Natural killer cell (primary cell): ENCODE results near the gene MSI2. TPM values are rescaled to one million over a fixed set of nuclear protein-coding genes. Genes with fewer than 3 reads are reported as not detected.

Experiments
- ATAC-seq, 3 donors: fragments of 150-1000 bp in 2 of 3; fragments of 200-7000 bp in 1 of 3; cut with Tn5 transposase; 1 replicate in 1 of 3; 2 replicates in 2 of 3; pipeline ENCODE4 v1.10.0; 2021; ENCODE audit warnings: mild to moderate bottlenecking in 2 of 3, moderate library complexity in 2 of 3
- DNase-seq, 2 donors: peaks; one replicate each; pipeline versions ENCODE4 v3.0.0 to v3.0.0-alpha.2; 2013 to 2021; ENCODE audit warnings: mixed read lengths in 1 of 2
- H3K27ac ChIP-seq: one replicate; pipeline ENCODE4 v1.5.1; 2013; ENCODE audit warnings: mild to moderate bottlenecking, low read length
- H3K27me3 ChIP-seq: one replicate; pipeline ENCODE4 v1.6.1; 2013; ENCODE audit warnings: low read length; ENCODE audit not compliant: control insufficient read depth, insufficient read depth
- H3K36me3 ChIP-seq: one replicate; pipeline ENCODE4 v1.6.1; 2013; ENCODE audit warnings: low read length; ENCODE audit not compliant: control insufficient read depth, insufficient read depth
- H3K4me1 ChIP-seq: one replicate; pipeline ENCODE4 v1.6.1; 2013; ENCODE audit warnings: low read length; ENCODE audit not compliant: control insufficient read depth, insufficient read depth
- H3K4me3 ChIP-seq: one replicate; pipeline ENCODE4 v1.5.1; 2013; ENCODE audit warnings: low read length
- H3K9me3 ChIP-seq: one replicate; pipeline ENCODE4 v1.6.1; 2013; ENCODE audit warnings: low read length; ENCODE audit not compliant: control insufficient read depth, insufficient read depth
- H3K27ac Mint-ChIP-seq, 2 donors: one replicate each; pipeline ENCODE4 v1.8.0; 2022; ENCODE audit warnings: mild to moderate bottlenecking in 2 of 2, mixed read lengths in 2 of 2, moderate library complexity in 1 of 2
- H3K27me3 Mint-ChIP-seq, 2 donors: one replicate each; pipeline ENCODE4 v1.8.0; 2022; ENCODE audit warnings: low read depth in 2 of 2, mixed read lengths in 2 of 2
- H3K36me3 Mint-ChIP-seq: one replicate; pipeline ENCODE4 v1.8.0; 2022; ENCODE audit warnings: mixed read lengths
- H3K4me1 Mint-ChIP-seq, 2 donors: one replicate each; pipeline ENCODE4 v1.8.0; 2022; ENCODE audit warnings: mixed read lengths in 2 of 2
- H3K4me3 Mint-ChIP-seq: one replicate; pipeline ENCODE4 v1.8.0; 2022; ENCODE audit warnings: mild to moderate bottlenecking, moderate library complexity, mixed read lengths
- H3K9me3 Mint-ChIP-seq, 2 donors: one replicate each; pipeline ENCODE4 v1.8.0; 2022; ENCODE audit warnings: mixed read lengths in 2 of 2
- WGBS: methylation state at CpG from one replicate; pipeline ENCODE4 v1.1.7; 2013; ENCODE audit warnings: missing lambda C conversion rate; ENCODE audit not compliant: insufficient coverage; 5-methylcytosine and 5-hydroxymethylcytosine counted together
- intact Hi-C: fragments of 100-400 bp; cut with micrococcal nuclease; formaldehyde crosslinking; loops from one replicate; pipeline ENCODE4 v1.14.2; 2022
- total RNA-seq, 4 donors: library from RNA; stranded (reverse); fragments of 120-200 nt in 1 of 4; gene quantifications; one replicate each; pipeline versions ENCODE4 v1.2.3 to v1.2.4, GENCODE V29; 2013 to 2022
- TF ChIP-seq, protein P1 (sequence below): fragments of 200-600 bp; IDR thresholded peaks from one replicate; pipeline ENCODE4 v1.8.0; 2022; ENCODE audit warnings: antibody characterized with exemption

Gene MSI2
- total RNA-seq, 3 donors from 2014 or later (not counting 1 experiment from before 2014, with no cell fraction given), result 95.5 to 145 (median 96.8) TPM

DNA sequence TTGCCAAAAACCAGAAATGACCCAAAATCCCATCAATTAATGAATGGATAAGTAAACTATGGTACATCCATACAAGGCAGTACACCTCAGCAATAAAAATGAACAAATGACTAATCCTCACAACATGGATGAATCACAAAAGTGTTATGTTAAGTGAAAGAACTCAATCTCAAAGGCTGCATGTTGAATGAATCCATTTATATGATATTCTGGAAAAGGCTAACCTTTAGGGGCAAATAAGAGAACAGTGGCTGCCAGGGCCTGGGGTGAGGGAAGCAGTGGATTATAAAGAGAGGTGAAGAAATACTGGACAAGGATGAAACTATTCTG, 46.1 kb upstream of the MSI2 start:
- H3K27me3 Mint-ChIP-seq, result peaks cover 13 to 44% of the 10 kb centered on the region in 2 donors
- H3K4me1 Mint-ChIP-seq, result no peaks in the 10 kb centered on the region
- DNase-seq, result no peak
- no peaks in the 10 kb centered on the region for H3K9me3 ChIP-seq
- intact Hi-C loops, result no loop called here
- TF ChIP-seq, protein P1, sequence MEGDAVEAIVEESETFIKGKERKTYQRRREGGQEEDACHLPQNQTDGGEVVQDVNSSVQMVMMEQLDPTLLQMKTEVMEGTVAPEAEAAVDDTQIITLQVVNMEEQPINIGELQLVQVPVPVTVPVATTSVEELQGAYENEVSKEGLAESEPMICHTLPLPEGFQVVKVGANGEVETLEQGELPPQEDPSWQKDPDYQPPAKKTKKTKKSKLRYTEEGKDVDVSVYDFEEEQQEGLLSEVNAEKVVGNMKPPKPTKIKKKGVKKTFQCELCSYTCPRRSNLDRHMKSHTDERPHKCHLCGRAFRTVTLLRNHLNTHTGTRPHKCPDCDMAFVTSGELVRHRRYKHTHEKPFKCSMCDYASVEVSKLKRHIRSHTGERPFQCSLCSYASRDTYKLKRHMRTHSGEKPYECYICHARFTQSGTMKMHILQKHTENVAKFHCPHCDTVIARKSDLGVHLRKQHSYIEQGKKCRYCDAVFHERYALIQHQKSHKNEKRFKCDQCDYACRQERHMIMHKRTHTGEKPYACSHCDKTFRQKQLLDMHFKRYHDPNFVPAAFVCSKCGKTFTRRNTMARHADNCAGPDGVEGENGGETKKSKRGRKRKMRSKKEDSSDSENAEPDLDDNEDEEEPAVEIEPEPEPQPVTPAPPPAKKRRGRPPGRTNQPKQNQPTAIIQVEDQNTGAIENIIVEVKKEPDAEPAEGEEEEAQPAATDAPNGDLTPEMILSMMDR, result no peak
- no peak overlapping the region for H3K4me3 Mint-ChIP-seq
- H3K9me3 Mint-ChIP-seq, result no peaks in the 10 kb centered on the region
- H3K27ac Mint-ChIP-seq, result no peak overlapping the region
- H3K27me3 ChIP-seq, result no peaks in the 10 kb centered on the region
- no peak overlapping the region for H3K27ac ChIP-seq
- no peaks in the 10 kb centered on the region for H3K4me1 ChIP-seq
- peaks cover 6% of the 10 kb centered on the region for H3K36me3 Mint-ChIP-seq
- no peaks in the 10 kb centered on the region for H3K36me3 ChIP-seq
- ATAC-seq, result no peak
- no peak overlapping the region for H3K4me3 ChIP-seq

- TF ChIP-seq, protein P1, result no peak
- WGBS, result 86% methylated on average over 3 of the region's 3 CpGs
- Histone ChIP-seq H3K4me3 (no peak overlapping the region), H3K9me3 (no peaks in the 10 kb centered on the region), H3K27ac (no peak overlapping the region), H3K27me3 (no peaks in the 10 kb centered on the region), H3K4me1 (no peaks in the 10 kb centered on the region), H3K36me3 (no peaks in the 10 kb centered on the region)
- Mint-ChIP-seq H3K36me3 (peaks cover 6% of the 10 kb centered on the region), H3K4me3 (no peak overlapping the region), H3K27me3 (peaks cover 19 to 43% of the 10 kb centered on the region in 2 donors), H3K27ac (no peak overlapping the region), H3K9me3 (no peaks in the 10 kb centered on the region), H3K4me1 (no peaks in the 10 kb centered on the region)
- ATAC-seq (no peak), DNase-seq (no peak)
- intact Hi-C loops, result no loop called here
These were observed 45.3 kb upstream of the MSI2 start for GRCh38 chr17:57210972-57211411.

- Mint-ChIP-seq H3K27me3 (peaks cover 21 to 39% of the 10 kb centered on the region in 2 donors), H3K4me3 (no peak overlapping the region), H3K27ac (no peak overlapping the region), H3K36me3 (peaks cover 6% of the 10 kb centered on the region), H3K9me3 (no peaks in the 10 kb centered on the region), H3K4me1 (no peaks in the 10 kb centered on the region)
- TF ChIP-seq, protein P1, result no peak
- WGBS, result 81% methylated on average over 3 of the region's 4 CpGs
- Histone ChIP-seq H3K27ac (no peak overlapping the region), H3K27me3 (no peaks in the 10 kb centered on the region), H3K4me1 (no peaks in the 10 kb centered on the region), H3K4me3 (no peak overlapping the region), H3K9me3 (no peaks in the 10 kb centered on the region), H3K36me3 (no peaks in the 10 kb centered on the region)
- intact Hi-C loops, result no loop called here
- no peak for ATAC-seq
- no peak for DNase-seq
These were observed 44.8 kb upstream of the MSI2 start for GRCh38 chr17:57211543-57211942.

DNA sequence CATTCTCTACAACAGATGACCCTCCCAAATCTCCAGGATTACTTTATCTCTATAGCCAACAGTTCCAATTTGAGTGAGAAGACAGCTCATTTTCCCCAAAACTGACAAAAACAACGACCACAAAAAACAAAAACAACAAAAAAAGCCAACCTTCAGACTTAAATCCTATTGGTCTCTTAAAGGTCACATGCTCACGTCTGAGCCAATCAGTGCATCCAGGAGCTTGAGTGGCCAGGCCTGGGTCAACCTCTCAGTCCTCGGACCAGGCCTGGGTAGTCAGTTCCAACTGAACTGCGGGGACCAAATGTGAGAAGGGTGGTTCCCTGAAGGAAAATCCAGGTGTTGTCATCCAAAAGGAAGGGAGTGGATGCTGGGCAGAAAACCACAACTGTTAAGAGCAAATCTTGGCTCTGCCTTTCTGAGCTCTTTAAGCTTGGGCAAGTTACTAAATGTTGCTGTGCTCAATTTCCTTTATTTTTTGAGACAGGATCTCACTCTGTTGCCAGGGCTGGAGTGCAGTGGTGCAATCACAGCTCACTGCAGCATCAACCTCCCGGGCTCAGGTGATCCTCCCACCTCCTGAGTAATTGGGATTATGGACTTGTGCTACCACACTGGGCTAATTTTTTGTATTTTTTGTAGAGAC, 43.0 kb upstream of the MSI2 start:
- H3K27ac Mint-ChIP-seq, result no peak overlapping the region
- DNase-seq (no peak), ATAC-seq (no peak)
- no peaks in the 10 kb centered on the region for H3K4me1 Mint-ChIP-seq
- no peak overlapping the region for H3K4me3 Mint-ChIP-seq
- TF ChIP-seq, protein P1, result no peak
- intact Hi-C loops, result no loop called here
- WGBS, result 93% methylated on average over 5 of the region's 5 CpGs
- H3K4me1 ChIP-seq, result no peaks in the 10 kb centered on the region
- no peak overlapping the region for H3K27ac ChIP-seq
- H3K36me3 Mint-ChIP-seq, result peaks cover 1% of the 10 kb centered on the region
- H3K9me3 ChIP-seq, result no peaks in the 10 kb centered on the region
- no peaks in the 10 kb centered on the region for H3K9me3 Mint-ChIP-seq
- no peaks in the 10 kb centered on the region for H3K36me3 ChIP-seq
- H3K4me3 ChIP-seq, result no peak overlapping the region
- H3K27me3 ChIP-seq, result no peaks in the 10 kb centered on the region
- H3K27me3 Mint-ChIP-seq, result peaks cover 21 to 46% of the 10 kb centered on the region in 2 donors
